H1 (cell line): ENCODE measurements around the gene CHMP5. TPM values are rescaled to one million over a fixed set of nuclear protein-coding genes. Genes with fewer than 3 reads are reported as not detected.

Source experiments
- CTCF ChIA-PET: fragments of 300-600 bp; sonication (Branson Sonifier 250); formaldehyde crosslinking; loops from one replicate; lab custom pipeline; 2021; ENCODE audit not compliant: partially characterized antibody; lab: Charles Lee
- POLR2A ChIA-PET: fragments of 300-600 bp; sonication (Branson Sonifier 250); formaldehyde crosslinking; loops from one replicate; lab custom pipeline; 2021; ENCODE audit warnings: inconsistent platforms; ENCODE audit not compliant: partially characterized antibody; lab: Charles Lee
- DNase-seq, 2 experiments: peaks; one replicate each; pipeline versions ENCODE4 v3.0.0 to v3.0.0-alpha.2; 2010 to 2022; ENCODE audit warnings: low spot score in 2 of 2, low read depth in 1 of 2, mixed read lengths in 1 of 2
- FAIRE-seq: peaks from 2 replicates; lab custom pipeline; 2011; peaks lifted over from hg19 to GRCh38; lab: Jason Lieb, UNC
- H2AFZ ChIP-seq: 2 replicates; pipeline ENCODE4 v1.8.1; 2012; ENCODE audit warnings: low read length, inconsistent platforms
- H2AK5ac ChIP-seq: 2 replicates; pipeline ENCODE4 v1.6.1; 2013; ENCODE audit warnings: low read depth, low read length
- H2BK120ac ChIP-seq: replicated peaks from 2 replicates; pipeline ENCODE3; 2013; ENCODE audit warnings: low read depth, low read length, inconsistent platforms
- H2BK12ac ChIP-seq: 2 replicates; pipeline ENCODE4 v1.6.1; 2013; ENCODE audit warnings: low read depth, low read length
- H2BK15ac ChIP-seq: 2 replicates; pipeline ENCODE4 v1.6.1; 2013; ENCODE audit warnings: low read length
- H2BK20ac ChIP-seq: 2 replicates; pipeline ENCODE4 v1.6.1; 2013; ENCODE audit warnings: low read length
- H2BK5ac ChIP-seq: 2 replicates; pipeline ENCODE4 v1.6.1; 2013; ENCODE audit warnings: low read depth, low read length
- H3K14ac ChIP-seq: 2 replicates; pipeline ENCODE4 v1.6.1; 2013; ENCODE audit warnings: inconsistent platforms; ENCODE audit not compliant: insufficient read length
- H3K18ac ChIP-seq: 2 replicates; pipeline ENCODE4 v1.6.1; 2013; ENCODE audit warnings: low read length; ENCODE audit errors: extremely low read depth
- H3K23ac ChIP-seq: 2 replicates; pipeline ENCODE4 v1.6.1; 2013; ENCODE audit warnings: inconsistent platforms; ENCODE audit not compliant: insufficient read length
- H3K23me2 ChIP-seq: 2 replicates; pipeline ENCODE4 v1.6.1; 2013; ENCODE audit warnings: low read depth, low read length
- H3K27ac ChIP-seq: 2 replicates; pipeline ENCODE4 v1.6.1; 2011; ENCODE audit warnings: low read depth, low read length, inconsistent platforms
- H3K27me3 ChIP-seq, 4 experiments: replicated peaks in 1 of 4; 1 replicate in 1 of 4; 2 replicates in 3 of 4; pipeline versions ENCODE4 v1.6.1 to v1.8.1; 2011 to 2013; ENCODE audit warnings: low read length in 3 of 4, mild to moderate bottlenecking in 3 of 4, inconsistent platforms in 2 of 4, mixed read lengths in 2 of 4, moderate library complexity in 1 of 4; ENCODE audit not compliant: control insufficient read depth in 3 of 4, insufficient read depth in 3 of 4; ENCODE audit errors: extremely low read depth in 1 of 4
- H3K36me3 ChIP-seq, 4 experiments: 2 replicates each; pipeline versions ENCODE4 v1.6.1 to v1.8.1; 2011 to 2013; ENCODE audit warnings: mild to moderate bottlenecking in 4 of 4, low read length in 3 of 4, moderate library complexity in 2 of 4, control low read depth in 1 of 4, inconsistent platforms in 1 of 4; ENCODE audit not compliant: insufficient read depth in 4 of 4, control insufficient read depth in 2 of 4
- H3K4ac ChIP-seq: replicated peaks from 2 replicates; pipeline ENCODE3; 2013; ENCODE audit warnings: low read length, low read depth, mixed read lengths, inconsistent platforms; ENCODE audit not compliant: insufficient read length
- H3K4me1 ChIP-seq, 4 experiments: replicated peaks in 1 of 4; 1 replicate in 1 of 4; 2 replicates in 3 of 4; pipeline versions ENCODE4 v1.6.1 to v1.8.1; 2011 to 2013; ENCODE audit warnings: low read length in 3 of 4, inconsistent platforms in 2 of 4, mixed read lengths in 1 of 4; ENCODE audit not compliant: insufficient read depth in 4 of 4, control insufficient read depth in 3 of 4
- H3K4me2 ChIP-seq, 2 experiments: 2 replicates each; pipeline versions ENCODE4 v1.6.1 to v1.8.1; 2011 to 2013; ENCODE audit warnings: low read depth in 2 of 2, low read length in 2 of 2, control low read depth in 1 of 2, inconsistent platforms in 1 of 2, mild to moderate bottlenecking in 1 of 2; ENCODE audit not compliant: insufficient read depth in 1 of 2
- H3K4me3 ChIP-seq, 4 experiments: fragments of 200-600, 300-600 bp in 1 of 4; sonication (generic), shearing (Covaris generic), sonication (Bioruptor Twin) in 1 of 4; 2 replicates each; pipeline versions ENCODE4 v1.5.1 to v1.8.1; 2011 to 2016; ENCODE audit warnings: low read length in 4 of 4, low read depth in 3 of 4, control low read depth in 2 of 4, inconsistent platforms in 2 of 4, mild to moderate bottlenecking in 2 of 4, mixed read lengths in 1 of 4, moderate library complexity in 1 of 4; ENCODE audit not compliant: insufficient read depth in 2 of 4; ENCODE audit errors: extremely low read depth in 1 of 4
- H3K56ac ChIP-seq: replicated peaks from 2 replicates; pipeline ENCODE3; 2013; ENCODE audit warnings: low read depth, mild to moderate bottlenecking, mixed read lengths, low read length, inconsistent platforms; ENCODE audit not compliant: insufficient read length
- H3K79me1 ChIP-seq: 2 replicates; pipeline ENCODE4 v1.6.1; 2013; ENCODE audit warnings: low read depth, low read length, control low read depth
- H3K79me2 ChIP-seq, 2 experiments: 2 replicates each; pipeline versions ENCODE4 v1.6.1 to v1.8.1; 2012 to 2013; ENCODE audit warnings: low read length in 2 of 2, mild to moderate bottlenecking in 2 of 2, inconsistent platforms in 1 of 2; ENCODE audit not compliant: insufficient read depth in 2 of 2, control insufficient read depth in 1 of 2
- H3K9ac ChIP-seq, 4 experiments: replicated peaks in 1 of 4; 1 replicate in 1 of 4; 2 replicates in 3 of 4; pipeline versions ENCODE4 v1.6.1 to v1.8.1; 2011 to 2013; ENCODE audit warnings: low read depth in 3 of 4, low read length in 3 of 4, control low read depth in 2 of 4, mild to moderate bottlenecking in 2 of 4, moderate library complexity in 2 of 4, inconsistent platforms in 1 of 4; ENCODE audit errors: extremely low read depth in 1 of 4
- H3K9me3 ChIP-seq, 2 experiments: 2 replicates each; pipeline versions ENCODE4 v1.6.1 to v1.8.1; 2012 to 2013; ENCODE audit warnings: mild to moderate bottlenecking in 2 of 2, moderate library complexity in 2 of 2, control low read depth in 1 of 2, inconsistent platforms in 1 of 2, low read depth in 1 of 2, low read length in 1 of 2, mixed read lengths in 1 of 2; ENCODE audit not compliant: insufficient read depth in 2 of 2
- H4K20me1 ChIP-seq, 2 experiments: replicated peaks in 1 of 2; 2 replicates each; pipeline versions ENCODE3 to v1.8.1; 2011 to 2013; ENCODE audit warnings: inconsistent platforms in 2 of 2, low read length in 2 of 2, mild to moderate bottlenecking in 1 of 2; ENCODE audit not compliant: insufficient read depth in 2 of 2, control insufficient read depth in 1 of 2
- H4K5ac ChIP-seq: 2 replicates; pipeline ENCODE4 v1.6.1; 2013; ENCODE audit warnings: low read length, low read depth, mixed read lengths, inconsistent platforms; ENCODE audit not compliant: insufficient read length
- H4K8ac ChIP-seq: 2 replicates; pipeline ENCODE4 v1.8.0; 2013; ENCODE audit warnings: mild to moderate bottlenecking, moderate library complexity, low read length, inconsistent platforms; ENCODE audit not compliant: insufficient read depth; ENCODE audit errors: extremely low read depth
- H4K91ac ChIP-seq: replicated peaks from 2 replicates; pipeline ENCODE3; 2013; ENCODE audit warnings: low read length, mixed read lengths, inconsistent platforms; ENCODE audit not compliant: insufficient read length
- EZH2 ChIP-seq: fragments of 200-600 bp; sonication (generic); IDR thresholded peaks from 2 replicates; pipeline ENCODE4 v1.7.1; 2012; ENCODE audit warnings: low read depth, mild to moderate bottlenecking, moderate library complexity, low read length, inconsistent platforms; ENCODE audit not compliant: severe bottlenecking
- RAD21 ChIP-seq, 2 experiments: IDR thresholded peaks in 1 of 2; conservative IDR thresholded peaks in 1 of 2; 2 replicates each; pipeline ENCODE4 v1.6.1; 2011; ENCODE audit warnings: low read depth in 2 of 2, low read length in 2 of 2, improper control_type of control experiment in 1 of 2, inconsistent platforms in 1 of 2, mild to moderate bottlenecking in 1 of 2, moderate library complexity in 1 of 2
- SP2 ChIP-seq: IDR thresholded peaks from 2 replicates; pipeline ENCODE4 v1.6.1; 2012; ENCODE audit warnings: mild to moderate bottlenecking, low read length, inconsistent platforms
- WGBS, 2 experiments: shearing (Covaris generic) in 1 of 2; methylation state at CpG; one replicate each; pipeline versions ENCODE4 v1.1.6 to v1.1.7; 2013 to 2015; ENCODE audit warnings: low lambda C conversion rate in 2 of 2, mixed read lengths in 2 of 2, inconsistent platforms in 1 of 2, low coverage in 1 of 2, missing lambda C conversion rate in 1 of 2; ENCODE audit not compliant: insufficient replicate concordance in 2 of 2, insufficient coverage in 1 of 2, insufficient read length in 1 of 2; ENCODE audit errors: extremely low coverage in 1 of 2, missing lambda C conversion rate in 1 of 2; 5-methylcytosine and 5-hydroxymethylcytosine counted together
- polyA plus RNA-seq, 7 experiments: library from polyadenylated mRNA; depleted of rRNA in 3 of 7; stranded (reverse) in 5 of 7; unstranded in 2 of 7; fragments of >200 nt in 5 of 7; fragments of 200-250 nt in 2 of 7; gene quantifications; 1 replicate in 5 of 7; 2 replicates in 1 of 7; 4 replicates in 1 of 7; pipeline versions ENCODE4 v1.2.1 to v1.2.3, GENCODE V29; 2011 to 2013; ENCODE audit warnings: missing spikeins in 2 of 7, mixed read lengths in 2 of 7
- total RNA-seq: library from RNA; stranded (reverse); fragmentation: NEBNext Ultra II Directional; extraction: Animal tissue kit (Norgen Biotek cat#: 25700); gene quantifications from 2 replicates; pipeline ENCODE4 v1.2.1, GENCODE V29; 2021
- TF ChIP-seq, protein P1 (sequence below): IDR thresholded peaks from 2 replicates; pipeline ENCODE4 v1.6.1; 2012; ENCODE audit warnings: inconsistent platforms
- TF ChIP-seq, protein P2 (sequence below), 3 experiments: IDR thresholded peaks; 1 replicate in 2 of 3; 2 replicates in 1 of 3; pipeline versions ENCODE4 v1.5.1 to v1.6.1; 2011; ENCODE audit warnings: low read length in 3 of 3, mild to moderate bottlenecking in 3 of 3, inconsistent platforms in 2 of 3, low read depth in 1 of 3, moderate library complexity in 1 of 3; ENCODE audit not compliant: insufficient read depth in 1 of 3; ENCODE audit errors: control extremely low read depth in 1 of 3

The CHMP5 gene
- total and polyA plus RNA-seq, 2 of the 8 experiments (the other 6 are each of a cell fraction or from before 2014, with no cell fraction given): 25.0 to 47.3 TPM

DNA sequence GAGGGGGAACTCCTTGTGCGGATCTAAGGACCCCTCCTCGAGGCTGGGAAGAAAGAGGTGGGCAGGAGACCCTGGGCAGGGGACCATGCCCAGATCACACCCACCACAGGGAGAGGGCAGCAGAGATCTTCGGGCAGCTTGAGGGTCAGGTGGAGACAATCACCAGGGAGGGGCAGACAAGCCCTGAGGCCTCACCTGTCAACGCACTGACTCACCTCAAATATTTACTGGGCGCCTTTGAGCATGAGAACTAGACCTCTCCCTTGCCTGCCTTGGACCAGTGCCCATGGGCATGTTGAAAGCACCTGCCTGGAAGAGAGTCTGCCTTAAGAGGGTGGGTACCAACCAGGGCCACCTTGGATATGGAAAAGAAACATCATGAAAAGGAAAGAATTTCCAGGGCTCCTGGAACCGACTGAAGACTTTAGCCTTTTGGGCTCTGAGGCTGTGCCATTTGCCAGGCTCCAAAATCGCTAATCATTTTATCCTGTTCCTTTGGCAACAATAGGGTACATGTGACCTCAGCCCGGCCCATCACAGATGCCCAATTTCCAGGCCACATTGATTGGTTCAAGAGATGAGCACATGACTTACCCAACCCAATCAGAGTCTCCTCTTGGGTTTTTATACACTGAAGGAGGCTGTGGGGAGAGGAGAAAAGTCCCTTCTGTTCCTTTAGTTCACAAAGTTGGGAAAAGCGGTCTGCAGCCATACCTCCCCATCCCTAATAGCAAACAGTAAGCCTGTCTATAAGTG, 35.3 kb upstream of the CHMP5 start:
- Histone ChIP-seq H4K91ac (no peak overlapping the region), H3K4me3 (no peak overlapping the region), H3K79me2 (no peaks in the 10 kb centered on the region), H2BK120ac (no peak overlapping the region), H3K23ac (no peak overlapping the region), H2BK5ac (no peak overlapping the region), H3K23me2 (no peaks in the 10 kb centered on the region), H4K5ac (no peak overlapping the region), H3K4me1 (peaks cover 0 to 2% (median 0%) of the 10 kb centered on the region in 4 experiments; a peak in 1 of 7 replicates), H3K27ac (no peak overlapping the region), H3K27me3 (no peaks in the 10 kb centered on the region; a peak in 1 of 7 replicates), H3K4ac (no peak overlapping the region), H2BK20ac (no peak overlapping the region), H3K79me1 (no peaks in the 10 kb centered on the region), H3K9ac (no peak overlapping the region), H3K36me3 (no peaks in the 10 kb centered on the region), H4K8ac (no peak overlapping the region), H2AFZ (no peak overlapping the region), H3K56ac (no peak overlapping the region), H2BK15ac (no peak overlapping the region), H4K20me1 (no peaks in the 10 kb centered on the region), H2BK12ac (no peak overlapping the region), H3K9me3 (no peaks in the 10 kb centered on the region), H3K4me2 (no peak overlapping the region), H3K18ac (no peak overlapping the region), H2AK5ac (no peak overlapping the region), H3K14ac (no peak overlapping the region)
- ChIA-PET CTCF (interaction anchor here (0.7 to 1.2 kb wide), 3 partner anchors 10 to 17 kb away, joined by 3 to 4 read pairs (median 3); partner anchors contain the start of gene SPINK4), POLR2A (interaction anchor here (1.5 kb wide), 1 partner anchor 205 kb away, joined by 4 read pairs; the partner anchor contains the start of gene DNAJA1)
- WGBS, 2 experiments: 82% methylated on average over 8 of the region's 9 CpGs; no CpG with 5 or more reads in 1 of the 2 experiments
- TF ChIP-seq SP2: no peak
- no peak for TF ChIP-seq EZH2
- TF ChIP-seq, protein P1, sequence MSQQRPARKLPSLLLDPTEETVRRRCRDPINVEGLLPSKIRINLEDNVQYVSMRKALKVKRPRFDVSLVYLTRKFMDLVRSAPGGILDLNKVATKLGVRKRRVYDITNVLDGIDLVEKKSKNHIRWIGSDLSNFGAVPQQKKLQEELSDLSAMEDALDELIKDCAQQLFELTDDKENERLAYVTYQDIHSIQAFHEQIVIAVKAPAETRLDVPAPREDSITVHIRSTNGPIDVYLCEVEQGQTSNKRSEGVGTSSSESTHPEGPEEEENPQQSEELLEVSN: no peak
- TF ChIP-seq, protein P2, sequence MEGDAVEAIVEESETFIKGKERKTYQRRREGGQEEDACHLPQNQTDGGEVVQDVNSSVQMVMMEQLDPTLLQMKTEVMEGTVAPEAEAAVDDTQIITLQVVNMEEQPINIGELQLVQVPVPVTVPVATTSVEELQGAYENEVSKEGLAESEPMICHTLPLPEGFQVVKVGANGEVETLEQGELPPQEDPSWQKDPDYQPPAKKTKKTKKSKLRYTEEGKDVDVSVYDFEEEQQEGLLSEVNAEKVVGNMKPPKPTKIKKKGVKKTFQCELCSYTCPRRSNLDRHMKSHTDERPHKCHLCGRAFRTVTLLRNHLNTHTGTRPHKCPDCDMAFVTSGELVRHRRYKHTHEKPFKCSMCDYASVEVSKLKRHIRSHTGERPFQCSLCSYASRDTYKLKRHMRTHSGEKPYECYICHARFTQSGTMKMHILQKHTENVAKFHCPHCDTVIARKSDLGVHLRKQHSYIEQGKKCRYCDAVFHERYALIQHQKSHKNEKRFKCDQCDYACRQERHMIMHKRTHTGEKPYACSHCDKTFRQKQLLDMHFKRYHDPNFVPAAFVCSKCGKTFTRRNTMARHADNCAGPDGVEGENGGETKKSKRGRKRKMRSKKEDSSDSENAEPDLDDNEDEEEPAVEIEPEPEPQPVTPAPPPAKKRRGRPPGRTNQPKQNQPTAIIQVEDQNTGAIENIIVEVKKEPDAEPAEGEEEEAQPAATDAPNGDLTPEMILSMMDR (IDR thresholded peaks at IDR 0.05; ENCODE audit: control extremely low read depth in 1 of 3, insufficient read depth in 1 of 3, low read depth in 1 of 3, low read length in 3 of 3): peak; percentile 38 to 46 (median 41)
- TF ChIP-seq RAD21 (IDR thresholded peaks at IDR 0.05 in 1 of 2, conservative IDR thresholded peaks at IDR 0.05 in 1 of 2; ENCODE audit: low read depth in 2 of 2, low read length in 2 of 2): peak; percentile 46 to 68
- DNase-seq: no peak
- FAIRE-seq: no peak
